UCSD-AML1 (cell line): ENCODE results near the gene MIGA1.

Experiments
- DNase-seq: peaks from one replicate; lab custom pipeline; 2025; ENCODE audit not compliant: unreplicated experiment; lab: John Stamatoyannopoulos, UW

The MIGA1 gene

DNA sequence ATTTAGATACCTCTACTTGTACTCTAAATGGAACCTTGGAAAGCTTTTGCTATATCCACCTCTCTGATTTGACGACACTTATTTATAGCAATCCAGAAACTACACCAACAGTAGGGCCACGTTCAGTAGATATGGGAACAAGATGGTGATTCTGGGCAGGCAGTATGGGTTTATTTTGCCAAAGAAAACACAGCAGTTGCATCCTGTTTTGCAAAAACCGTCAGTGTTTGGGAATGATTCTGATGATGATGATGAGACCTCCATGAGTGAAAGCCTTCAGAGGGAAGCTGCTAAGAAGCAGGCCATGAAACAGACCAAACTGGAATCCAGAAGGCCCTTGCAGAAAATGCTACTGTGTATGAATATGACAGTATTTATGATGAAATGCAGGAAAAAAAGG lies 67.5 kb downstream of the MIGA1 start:
- DNase-seq, result no peak

GRCh38 chr1:77847621-77848080 lies 68.2 kb downstream of the MIGA1 start:
- no peak for DNase-seq

GRCh38 chr1:77850082-77850481 lies 70.6 kb downstream of the MIGA1 start:
- DNase-seq, result no peak

DNA sequence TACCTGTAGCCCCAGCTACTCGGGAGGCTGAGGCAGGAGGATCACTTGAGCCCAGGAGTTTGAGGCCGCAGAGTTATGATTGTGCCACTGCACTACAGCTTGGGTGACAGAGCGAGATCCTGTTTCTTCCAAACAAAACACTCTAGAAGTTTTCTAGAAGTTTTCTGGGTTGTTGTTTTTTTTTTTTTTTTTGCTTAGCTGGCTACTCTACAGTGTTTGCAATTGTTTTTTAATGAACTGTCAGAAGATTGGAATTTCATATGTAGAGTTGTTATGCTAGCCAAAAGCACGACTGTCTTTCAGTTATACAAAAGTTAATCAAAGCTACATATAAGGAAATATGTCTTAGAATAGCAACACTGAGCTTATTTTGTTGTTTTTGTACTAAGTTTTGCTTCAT lies 78.1 kb downstream of the MIGA1 start:
- DNase-seq, result no peak

- DNase-seq, result no peak
These were observed 79.3 kb downstream of the MIGA1 start for GRCh38 chr1:77858725-77859124.

- no peak for DNase-seq
These were observed 79.8 kb downstream of the MIGA1 start for GRCh38 chr1:77859248-77859647.

DNA sequence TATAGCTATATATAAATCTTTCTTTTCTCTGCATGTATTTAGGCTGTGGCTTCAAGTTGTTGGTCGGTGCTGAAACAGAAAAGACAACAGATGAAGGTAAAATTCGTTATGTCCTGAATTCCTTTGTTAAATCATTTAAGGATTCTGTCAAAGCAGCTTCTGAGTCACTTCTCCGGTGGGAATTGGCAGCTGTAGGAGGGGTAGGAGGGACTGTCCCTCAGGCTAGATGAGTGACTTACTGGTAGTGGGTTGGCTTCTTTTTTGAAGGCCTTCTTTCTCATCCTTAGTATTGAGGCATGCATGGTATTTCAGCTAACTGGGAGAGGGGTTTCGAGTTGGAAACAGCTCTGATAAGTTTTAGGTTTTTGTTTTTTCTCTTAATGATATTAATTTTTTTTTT lies 86.8 kb downstream of the MIGA1 start:
- no peak for DNase-seq

GRCh38 chr1:77872645-77873044 lies 93.2 kb downstream of the MIGA1 start:
- DNase-seq, result no peak

GRCh38 chr1:77873461-77873860 lies 94.0 kb downstream of the MIGA1 start:
- DNase-seq, result no peak

DNA sequence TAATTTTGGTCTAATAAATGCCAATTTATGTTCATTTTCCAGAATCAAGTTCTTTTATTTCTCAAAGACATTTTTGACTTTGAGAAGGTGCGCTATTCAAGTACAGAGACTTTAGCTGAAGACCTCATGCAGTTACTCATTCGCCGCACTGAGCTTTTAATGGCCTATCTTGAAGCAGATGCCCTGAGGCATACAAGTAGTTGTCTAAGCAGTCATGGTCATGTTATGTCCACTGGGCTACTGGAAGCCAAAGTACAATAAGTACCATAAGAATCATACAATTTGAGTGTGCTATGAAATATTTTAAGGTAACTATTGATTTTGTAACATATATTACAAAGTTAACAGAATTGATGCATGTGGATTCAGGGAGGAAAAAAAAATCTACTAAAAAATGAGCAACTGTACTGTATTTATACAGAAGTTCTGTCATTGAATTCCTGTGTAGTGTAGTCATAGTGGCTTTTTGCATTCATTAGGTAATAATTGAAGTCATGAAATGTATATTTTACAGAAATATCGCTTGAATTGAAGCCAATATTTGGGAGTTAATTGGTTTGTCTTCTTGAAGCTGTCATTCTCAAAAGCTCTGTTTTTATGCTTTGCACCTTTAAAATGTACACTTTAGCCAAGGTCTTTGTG lies 95.5 kb downstream of the MIGA1 start:
- no peak for DNase-seq

DNA sequence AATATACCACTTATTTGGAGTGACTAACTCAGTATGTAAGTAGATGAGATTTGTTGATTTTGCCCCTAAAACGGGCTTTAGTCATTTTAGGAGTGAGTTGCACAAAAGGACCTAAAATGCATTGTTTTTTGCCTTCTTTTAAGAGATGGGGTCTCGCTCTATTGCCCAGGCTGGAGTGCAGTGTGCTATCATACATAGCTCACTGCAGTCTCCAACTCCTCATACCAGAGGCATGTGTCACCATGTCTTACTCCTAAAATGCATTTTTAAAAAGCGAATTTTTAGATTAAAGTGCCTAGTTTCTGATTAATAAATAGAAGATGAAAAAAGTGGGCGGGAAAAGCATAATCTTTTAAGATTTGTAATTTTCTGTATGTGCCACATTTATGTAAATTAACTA lies 97.4 kb downstream of the MIGA1 start:
- no peak for DNase-seq

- no peak for DNase-seq
These were observed 101.6 kb downstream of the MIGA1 start for GRCh38 chr1:77881061-77881460.

- no peak for DNase-seq
These were observed 103.0 kb downstream of the MIGA1 start for GRCh38 chr1:77882411-77882810.

DNA sequence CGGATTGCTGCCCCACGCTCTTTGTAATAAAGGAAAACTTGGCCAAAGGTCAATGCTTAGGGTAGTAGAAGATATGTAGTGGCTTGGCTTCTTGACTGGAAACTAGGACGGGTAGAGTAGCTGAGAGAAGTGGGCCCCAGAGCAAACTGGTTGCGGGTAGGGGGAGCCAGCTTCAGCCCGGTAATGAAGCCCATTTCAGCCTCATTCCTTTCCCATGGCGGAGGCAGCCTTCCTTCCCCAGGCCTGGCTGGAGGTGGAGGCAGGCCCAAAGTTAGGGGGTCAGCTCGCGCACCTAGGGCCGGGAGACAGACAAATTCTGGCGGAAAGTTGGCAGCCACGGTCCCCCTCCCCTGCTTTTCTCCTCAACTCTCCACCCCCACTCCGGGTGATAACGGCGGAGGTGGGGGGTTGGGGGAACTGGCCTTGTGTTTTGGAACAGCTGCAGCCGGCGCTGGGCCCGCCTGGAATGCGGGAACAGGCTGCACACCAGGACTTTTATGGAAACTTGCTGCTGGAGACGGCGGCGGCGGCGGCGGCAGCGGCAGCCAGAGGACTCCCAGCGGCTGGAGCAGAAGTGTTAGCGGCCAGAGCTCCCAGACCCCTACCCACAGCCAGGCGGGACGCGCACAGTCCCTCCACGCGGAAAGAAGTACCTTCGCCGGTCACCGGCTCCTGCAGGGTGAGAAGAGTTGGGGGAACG lies 108.8 kb downstream of the MIGA1 start, which contains the start of gene NEXN:
TSS of gene NEXN (plus strand) at position 544 of the 700 bp plus-strand sequence. CDS start 27,483 bp downstream, outside the sequence.
- no peak for DNase-seq

DNA sequence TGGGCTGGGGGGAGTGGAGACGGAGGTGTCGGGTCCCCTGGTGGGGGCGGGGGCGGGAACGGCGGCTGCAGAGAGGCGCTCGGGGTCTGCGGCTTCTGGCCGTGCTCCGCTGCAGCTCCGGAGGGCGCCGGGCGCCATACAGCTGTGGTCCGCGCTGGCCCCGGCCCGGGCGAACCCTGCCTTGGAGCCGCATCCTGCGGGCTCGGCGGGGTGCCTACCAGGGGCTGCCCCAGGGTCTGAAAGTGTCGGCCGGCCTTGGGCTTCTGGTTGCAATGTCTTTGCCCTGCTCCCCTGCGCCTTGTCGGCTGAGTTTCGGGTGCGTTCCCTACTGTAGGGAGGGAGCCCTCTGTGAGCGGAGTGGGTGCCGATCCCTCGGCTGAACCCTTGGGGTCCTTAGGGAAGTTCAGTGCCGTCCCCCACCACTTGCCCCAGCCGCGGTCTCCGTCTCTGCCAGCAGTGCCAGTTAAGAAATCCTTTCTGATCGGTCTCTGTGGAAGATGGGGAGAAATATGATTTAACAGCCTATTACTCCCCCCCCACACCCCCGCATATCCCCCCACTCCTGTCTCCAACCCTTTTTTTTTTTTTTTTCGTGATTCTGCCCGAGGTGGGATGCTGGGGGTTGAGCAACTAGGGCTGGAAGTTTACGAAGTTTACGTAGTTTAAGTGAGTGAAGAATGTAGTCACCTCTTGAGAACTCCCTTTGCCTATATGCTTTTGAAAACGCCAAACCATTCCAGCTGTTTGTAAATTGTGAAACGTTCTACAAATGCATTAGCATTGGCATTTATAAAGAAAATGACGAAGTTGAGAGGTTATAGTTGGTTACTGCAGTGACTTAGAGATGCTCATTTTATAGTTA lies 109.6 kb downstream of the MIGA1 start:
- DNase-seq, result no peak

DNA sequence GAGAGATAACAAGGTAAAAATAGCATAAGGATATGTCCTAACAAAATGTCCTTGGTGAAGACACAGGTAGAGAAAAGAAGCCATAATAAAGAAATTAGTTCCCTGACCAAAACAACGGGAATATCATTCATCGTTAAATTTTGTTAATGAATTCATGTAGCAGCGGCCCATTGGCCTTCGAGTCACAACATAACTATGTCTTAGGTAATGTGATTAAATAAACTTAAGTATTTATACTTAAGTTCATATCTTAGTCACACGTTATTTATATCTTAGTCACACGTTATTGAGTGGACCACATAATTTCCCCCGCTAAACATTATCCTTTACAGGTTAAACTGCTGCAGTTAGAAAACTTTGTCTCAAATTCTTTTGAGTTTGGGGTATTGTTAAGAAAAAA lies 110.2 kb downstream of the MIGA1 start:
- no peak for DNase-seq

DNA sequence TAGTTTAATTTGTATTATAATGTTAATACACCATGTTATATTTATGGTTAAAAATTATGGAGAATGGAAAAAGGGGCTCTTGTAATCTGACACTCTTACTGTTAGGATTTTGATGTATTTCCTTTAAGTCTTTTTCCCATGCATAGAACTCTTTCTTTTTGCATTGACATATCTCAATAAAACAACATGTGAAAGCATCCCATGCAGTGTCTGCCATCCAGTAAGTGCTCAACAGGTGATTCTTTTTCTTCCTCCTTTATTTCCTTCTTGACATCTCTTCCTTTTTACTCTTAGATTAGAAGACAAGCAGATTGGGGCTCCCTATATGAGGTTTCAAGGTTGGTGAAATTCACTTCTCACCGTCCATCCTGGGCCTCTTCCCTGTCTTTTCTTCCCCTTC lies 111.8 kb downstream of the MIGA1 start:
- DNase-seq, result no peak

GRCh38 chr1:77899647-77900320 lies 120.3 kb downstream of the MIGA1 start:
- no peak for DNase-seq

- DNase-seq, result peak; percentile 12
These were observed 121.3 kb downstream of the MIGA1 start for GRCh38 chr1:77900687-77901293.

- no peak for DNase-seq
These were observed 126.2 kb downstream of the MIGA1 start for GRCh38 chr1:77905603-77906002.
